K562 (cell line): ENCODE measurements around the gene UVRAG. TPM values are rescaled to one million over a fixed set of nuclear protein-coding genes. Genes with fewer than 3 reads are reported as not detected.

ENCODE experiments used
- ATAC-seq: fragments of 200-7000 bp; cut with Tn5 transposase; 3 replicates; pipeline ENCODE4 v1.9.1; 2020; ENCODE audit warnings: moderate library complexity
- BruUV-seq: library from RNA; stranded (reverse); fragments of 400-500 nt; replicated peaks from 2 replicates; lab custom pipeline; 2021; lab: Mats Ljungman, UMichigan
- CTCF ChIA-PET: fragments of 300-600 bp; formaldehyde crosslinking; extraction: SDS; loops from one replicate; lab custom pipeline; 2021; ENCODE audit warnings: low intra/inter-chr PET ratio; lab: Yijun Ruan, JAX
- POLR2A ChIA-PET: fragments of 300-600, 350-650 bp; sonication (Branson Sonifier 250); formaldehyde crosslinking; extraction: SDS; loops from one replicate; lab custom pipeline; 2021; ENCODE audit warnings: antibody characterized with exemption, inconsistent platforms; lab: Yijun Ruan, JAX
- DNase-seq, 4 experiments: peaks; one replicate each; pipeline versions ENCODE4 v3.0.0 to v3.0.0-alpha.2; 2011 to 2018; ENCODE audit warnings: low spot score in 3 of 4, mixed read lengths in 3 of 4; ENCODE audit errors: extremely low read depth in 1 of 4
- FAIRE-seq: peaks from 2 replicates; lab custom pipeline; 2011; peaks lifted over from hg19 to GRCh38; lab: Jason Lieb, UNC
- H2AFZ ChIP-seq: 2 replicates; pipeline ENCODE4 v1.6.0; 2011; ENCODE audit warnings: low read depth, low read length, control low read depth, inconsistent platforms
- H3K27ac ChIP-seq: fragments of 200-600 bp; 3 replicates; pipeline ENCODE4 v1.8.0; 2011; ENCODE audit warnings: low read depth, mild to moderate bottlenecking, control low read depth, inconsistent platforms, low read length, moderate library complexity, mixed read lengths; ENCODE audit errors: extremely low read depth
- H3K27me3 ChIP-seq, 2 experiments: fragments of 300-600 bp in 1 of 2; 2 replicates in 1 of 2; 3 replicates in 1 of 2; pipeline versions ENCODE4 v1.6.0 to v1.8.0; 2011; ENCODE audit warnings: inconsistent platforms in 2 of 2, low read length in 2 of 2, mild to moderate bottlenecking in 1 of 2, mixed read lengths in 1 of 2, moderate library complexity in 1 of 2; ENCODE audit not compliant: control insufficient read depth in 2 of 2, insufficient read depth in 2 of 2
- H3K36me3 ChIP-seq: fragments of 300-600 bp; 3 replicates; pipeline ENCODE4 v1.8.0; 2011; ENCODE audit warnings: mild to moderate bottlenecking, low read length, inconsistent platforms; ENCODE audit not compliant: control insufficient read depth, insufficient read depth
- H3K4me1 ChIP-seq, 2 experiments: fragments of 200-600 bp in 1 of 2; replicated peaks in 1 of 2; 2 replicates in 1 of 2; 3 replicates in 1 of 2; pipeline versions ENCODE4 v1.5.1 to v1.8.0; 2011; ENCODE audit warnings: inconsistent platforms in 2 of 2, low read length in 2 of 2, mild to moderate bottlenecking in 1 of 2, mixed read lengths in 1 of 2, moderate library complexity in 1 of 2; ENCODE audit not compliant: control insufficient read depth in 2 of 2, insufficient read depth in 2 of 2
- H3K4me2 ChIP-seq: 2 replicates; pipeline ENCODE4 v1.6.1; 2011; ENCODE audit warnings: low read length, control low read depth, inconsistent platforms, mixed read lengths; ENCODE audit not compliant: insufficient read depth
- H3K4me3 ChIP-seq: fragments of 200-600 bp; sonication (generic), shearing (Covaris generic); 2 replicates; pipeline ENCODE4 v1.5.1; 2016; ENCODE audit warnings: control low read depth, inconsistent platforms
- H3K79me2 ChIP-seq: fragments of 200-600 bp; 3 replicates; pipeline ENCODE4 v1.8.0; 2011; ENCODE audit warnings: low read length, inconsistent platforms; ENCODE audit not compliant: control insufficient read depth, insufficient read depth
- H3K9ac ChIP-seq, 2 experiments: 2 replicates each; pipeline versions ENCODE4 v1.6.0 to v1.6.1; 2011; ENCODE audit warnings: low read depth in 2 of 2, low read length in 2 of 2, control low read depth in 1 of 2, inconsistent platforms in 1 of 2, mild to moderate bottlenecking in 1 of 2, mixed read lengths in 1 of 2; ENCODE audit not compliant: insufficient read depth in 1 of 2
- H3K9me1 ChIP-seq: one replicate; pipeline ENCODE4 v1.6.0; 2011; ENCODE audit warnings: inconsistent platforms, mild to moderate bottlenecking, low read length, moderate library complexity; ENCODE audit not compliant: control insufficient read depth, insufficient read depth
- H3K9me3 ChIP-seq: replicated peaks from 2 replicates; pipeline ENCODE4 v1.5.1; 2011; ENCODE audit warnings: low read depth, low read length, inconsistent platforms; ENCODE audit not compliant: control insufficient read depth, insufficient read depth
- H4K20me1 ChIP-seq: replicated peaks from 2 replicates; pipeline ENCODE4 v1.6.1; 2011; ENCODE audit warnings: low read length, inconsistent platforms, mixed read lengths; ENCODE audit not compliant: control insufficient read depth, insufficient read depth
- KAT7 ChIP-seq: sonication (generic); formaldehyde crosslinking; IDR thresholded peaks from 2 replicates; pipeline ENCODE4 v1.8.0; 2022; ENCODE audit warnings: missing genetic modification reagents, mild to moderate bottlenecking, borderline replicate concordance
- NFATC3 ChIP-seq: fragments of 450-650 bp; IDR thresholded peaks from 2 replicates; pipeline ENCODE4 v1.6.1; 2017; ENCODE audit warnings: mild to moderate bottlenecking
- RUNX1 ChIP-seq: sonication (generic); IDR thresholded peaks from 2 replicates; pipeline ENCODE4 v1.6.1; 2016; ENCODE audit warnings: antibody characterized with exemption, low read depth
- ZEB2 ChIP-seq: fragments of 450-650 bp; IDR thresholded peaks from 2 replicates; pipeline ENCODE4 v1.6.1; 2016
- ZNF134 ChIP-seq: fragments of 250-450 bp; sonication (Bioruptor Pico); conservative IDR thresholded peaks from 2 replicates; pipeline ENCODE4 v1.4.0; 2020
- ZNF586 ChIP-seq: fragments of 450-650 bp; formaldehyde crosslinking; conservative IDR thresholded peaks from 2 replicates; pipeline ENCODE4 v1.4.0; 2020; ENCODE audit warnings: mild to moderate bottlenecking, moderate library complexity
- WGBS: fragments of 100-300 bp; shearing (Covaris generic); methylation state at CpG from one replicate; pipeline ENCODE4 v1.1.6; 2016; ENCODE audit warnings: low coverage, mixed read lengths; ENCODE audit not compliant: insufficient coverage; ENCODE audit errors: missing lambda C conversion rate; 5-methylcytosine and 5-hydroxymethylcytosine counted together
- in situ Hi-C: fragments of 300-500 bp; cut with MboI; formaldehyde crosslinking; loops from 4 replicates; pipeline ENCODE4 v1.15.0; 2018; ENCODE audit warnings: inconsistent platforms, mixed read lengths
- intact Hi-C: fragments of 100-400 bp; cut with micrococcal nuclease; formaldehyde crosslinking; loops from 2 replicates; pipeline ENCODE4 v1.14.2; 2022
- polyA plus RNA-seq, 8 experiments: library from polyadenylated mRNA; depleted of rRNA in 4 of 8; stranded (reverse) in 5 of 8; unstranded in 3 of 8; fragments of >200 nt; fragmentation: Nextera tagmentation in 2 of 8; fragmentation: Illumina TruSeq in 1 of 8; extraction: Ambion mirVana in 2 of 8; extraction: Trizol in 1 of 8; gene quantifications; 2 replicates each; pipeline versions ENCODE4 v1.2.1 to v1.2.3, GENCODE V29; 2011 to 2014; ENCODE audit warnings: inconsistent platforms in 1 of 8, missing spikeins in 1 of 8
- total RNA-seq, 7 experiments: library from RNA; depleted of rRNA in 6 of 7; stranded (reverse); fragments of >200 nt in 6 of 7; fragmentation: Illumina TruSeq in 2 of 7; extraction: Trizol in 2 of 7; gene quantifications; 2 replicates each; pipeline versions ENCODE4 v1.2.1 to v1.2.3, GENCODE V29; 2011 to 2021; ENCODE audit warnings: low replicate concordance in 1 of 7
- TF ChIP-seq, protein P1 (sequence below): fragments of 450-650 bp; formaldehyde crosslinking; conservative IDR thresholded peaks from 2 replicates; pipeline ENCODE4 v1.4.0; 2022; ENCODE audit warnings: mild to moderate bottlenecking, missing genetic modification characterization
- TF ChIP-seq, protein P2 (sequence below): fragments of 250-450 bp; sonication (Bioruptor Pico); IDR thresholded peaks from 2 replicates; pipeline ENCODE4 v1.8.0; 2021; ENCODE audit warnings: moderate library complexity, mild to moderate bottlenecking, inconsistent platforms
- TF ChIP-seq, protein P3 (sequence below), 3 experiments: fragments of 200-800 bp in 1 of 3; sonication (Bioruptor generic) in 1 of 3; sonication (generic) in 1 of 3; formaldehyde crosslinking in 1 of 3; IDR thresholded peaks; 2 replicates each; pipeline versions ENCODE4 v1.6.1 to v1.8.0; 2016 to 2022; ENCODE audit warnings: mild to moderate bottlenecking in 2 of 3, missing compliant biosample characterization in 2 of 3, missing genetic modification characterization in 2 of 3, missing genetic modification reagents in 1 of 3
- TF ChIP-seq, protein P4 (sequence below): IDR thresholded peaks from 2 replicates; pipeline ENCODE4 v1.6.1; 2011; ENCODE audit warnings: borderline replicate concordance, low read depth, mild to moderate bottlenecking, moderate library complexity, low read length; ENCODE audit not compliant: insufficient read depth, poor library complexity, severe bottlenecking
- TF ChIP-seq, protein P5 (sequence below): sonication (generic); formaldehyde crosslinking; IDR thresholded peaks from 2 replicates; pipeline ENCODE4 v1.8.0; 2023; ENCODE audit warnings: mild to moderate bottlenecking, missing genetic modification reagents
- TF ChIP-seq, protein P6 (sequence below): sonication (generic); formaldehyde crosslinking; IDR thresholded peaks from 2 replicates; pipeline ENCODE4 v1.4.0; 2020; ENCODE audit warnings: mild to moderate bottlenecking, missing genetic modification reagents

The UVRAG gene
- total and polyA plus RNA-seq, 9 of the 15 experiments (the other 6 are each of a cell fraction or from before 2014, with no cell fraction given) = 3.1 to 17.8 (median 12.4) TPM

DNA sequence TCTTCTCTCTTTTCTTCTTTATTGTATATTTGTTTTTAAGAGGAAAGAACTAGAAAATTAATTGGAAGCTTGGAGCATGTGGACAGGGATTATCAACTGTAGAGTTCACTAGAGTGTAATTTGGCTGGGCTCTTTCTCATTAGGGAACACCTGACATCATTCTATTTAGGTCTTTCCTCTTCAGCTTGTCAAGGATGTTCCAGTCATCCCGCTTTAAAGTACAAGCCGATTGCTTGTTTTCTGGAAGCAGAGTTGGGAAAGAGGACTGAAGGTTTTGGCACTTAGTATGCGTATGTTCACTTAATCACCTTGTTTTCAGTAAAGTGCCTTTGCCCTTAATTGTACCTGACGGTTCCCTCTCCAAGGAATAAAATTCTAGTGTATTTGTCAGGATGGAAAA is 279.7 kb downstream of the UVRAG start:
- in situ Hi-C loops = no loop called here
- TF ChIP-seq, protein P1, sequence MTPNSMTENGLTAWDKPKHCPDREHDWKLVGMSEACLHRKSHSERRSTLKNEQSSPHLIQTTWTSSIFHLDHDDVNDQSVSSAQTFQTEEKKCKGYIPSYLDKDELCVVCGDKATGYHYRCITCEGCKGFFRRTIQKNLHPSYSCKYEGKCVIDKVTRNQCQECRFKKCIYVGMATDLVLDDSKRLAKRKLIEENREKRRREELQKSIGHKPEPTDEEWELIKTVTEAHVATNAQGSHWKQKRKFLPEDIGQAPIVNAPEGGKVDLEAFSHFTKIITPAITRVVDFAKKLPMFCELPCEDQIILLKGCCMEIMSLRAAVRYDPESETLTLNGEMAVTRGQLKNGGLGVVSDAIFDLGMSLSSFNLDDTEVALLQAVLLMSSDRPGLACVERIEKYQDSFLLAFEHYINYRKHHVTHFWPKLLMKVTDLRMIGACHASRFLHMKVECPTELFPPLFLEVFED (CRISPR knock-in tag) = no peak
- TF ChIP-seq, protein P2, sequence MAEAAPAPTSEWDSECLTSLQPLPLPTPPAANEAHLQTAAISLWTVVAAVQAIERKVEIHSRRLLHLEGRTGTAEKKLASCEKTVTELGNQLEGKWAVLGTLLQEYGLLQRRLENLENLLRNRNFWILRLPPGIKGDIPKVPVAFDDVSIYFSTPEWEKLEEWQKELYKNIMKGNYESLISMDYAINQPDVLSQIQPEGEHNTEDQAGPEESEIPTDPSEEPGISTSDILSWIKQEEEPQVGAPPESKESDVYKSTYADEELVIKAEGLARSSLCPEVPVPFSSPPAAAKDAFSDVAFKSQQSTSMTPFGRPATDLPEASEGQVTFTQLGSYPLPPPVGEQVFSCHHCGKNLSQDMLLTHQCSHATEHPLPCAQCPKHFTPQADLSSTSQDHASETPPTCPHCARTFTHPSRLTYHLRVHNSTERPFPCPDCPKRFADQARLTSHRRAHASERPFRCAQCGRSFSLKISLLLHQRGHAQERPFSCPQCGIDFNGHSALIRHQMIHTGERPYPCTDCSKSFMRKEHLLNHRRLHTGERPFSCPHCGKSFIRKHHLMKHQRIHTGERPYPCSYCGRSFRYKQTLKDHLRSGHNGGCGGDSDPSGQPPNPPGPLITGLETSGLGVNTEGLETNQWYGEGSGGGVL = no peak
- TF ChIP-seq, protein P3, sequence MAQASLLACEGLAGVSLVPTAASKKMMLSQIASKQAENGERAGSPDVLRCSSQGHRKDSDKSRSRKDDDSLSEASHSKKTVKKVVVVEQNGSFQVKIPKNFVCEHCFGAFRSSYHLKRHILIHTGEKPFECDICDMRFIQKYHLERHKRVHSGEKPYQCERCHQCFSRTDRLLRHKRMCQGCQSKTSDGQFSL (CRISPR knock-in tag; IDR thresholded peaks at IDR 0.05) = no peak
- TF ChIP-seq, protein P3 (tag; IDR thresholded peaks at IDR 0.05) = no peak
- no peak for TF ChIP-seq ZEB2
- TF ChIP-seq, protein P4, sequence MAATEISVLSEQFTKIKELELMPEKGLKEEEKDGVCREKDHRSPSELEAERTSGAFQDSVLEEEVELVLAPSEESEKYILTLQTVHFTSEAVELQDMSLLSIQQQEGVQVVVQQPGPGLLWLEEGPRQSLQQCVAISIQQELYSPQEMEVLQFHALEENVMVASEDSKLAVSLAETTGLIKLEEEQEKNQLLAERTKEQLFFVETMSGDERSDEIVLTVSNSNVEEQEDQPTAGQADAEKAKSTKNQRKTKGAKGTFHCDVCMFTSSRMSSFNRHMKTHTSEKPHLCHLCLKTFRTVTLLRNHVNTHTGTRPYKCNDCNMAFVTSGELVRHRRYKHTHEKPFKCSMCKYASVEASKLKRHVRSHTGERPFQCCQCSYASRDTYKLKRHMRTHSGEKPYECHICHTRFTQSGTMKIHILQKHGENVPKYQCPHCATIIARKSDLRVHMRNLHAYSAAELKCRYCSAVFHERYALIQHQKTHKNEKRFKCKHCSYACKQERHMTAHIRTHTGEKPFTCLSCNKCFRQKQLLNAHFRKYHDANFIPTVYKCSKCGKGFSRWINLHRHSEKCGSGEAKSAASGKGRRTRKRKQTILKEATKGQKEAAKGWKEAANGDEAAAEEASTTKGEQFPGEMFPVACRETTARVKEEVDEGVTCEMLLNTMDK = no peak
- TF ChIP-seq ZNF586 = no peak
- TF ChIP-seq KAT7 = no peak
- TF ChIP-seq NFATC3 = no peak
- TF ChIP-seq, protein P5, sequence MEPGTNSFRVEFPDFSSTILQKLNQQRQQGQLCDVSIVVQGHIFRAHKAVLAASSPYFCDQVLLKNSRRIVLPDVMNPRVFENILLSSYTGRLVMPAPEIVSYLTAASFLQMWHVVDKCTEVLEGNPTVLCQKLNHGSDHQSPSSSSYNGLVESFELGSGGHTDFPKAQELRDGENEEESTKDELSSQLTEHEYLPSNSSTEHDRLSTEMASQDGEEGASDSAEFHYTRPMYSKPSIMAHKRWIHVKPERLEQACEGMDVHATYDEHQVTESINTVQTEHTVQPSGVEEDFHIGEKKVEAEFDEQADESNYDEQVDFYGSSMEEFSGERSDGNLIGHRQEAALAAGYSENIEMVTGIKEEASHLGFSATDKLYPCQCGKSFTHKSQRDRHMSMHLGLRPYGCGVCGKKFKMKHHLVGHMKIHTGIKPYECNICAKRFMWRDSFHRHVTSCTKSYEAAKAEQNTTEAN (CRISPR knock-in tag) = no peak
- TF ChIP-seq RUNX1 = no peak
- TF ChIP-seq ZNF134 (CRISPR knock-in tag) = no peak
- TF ChIP-seq, protein P6, sequence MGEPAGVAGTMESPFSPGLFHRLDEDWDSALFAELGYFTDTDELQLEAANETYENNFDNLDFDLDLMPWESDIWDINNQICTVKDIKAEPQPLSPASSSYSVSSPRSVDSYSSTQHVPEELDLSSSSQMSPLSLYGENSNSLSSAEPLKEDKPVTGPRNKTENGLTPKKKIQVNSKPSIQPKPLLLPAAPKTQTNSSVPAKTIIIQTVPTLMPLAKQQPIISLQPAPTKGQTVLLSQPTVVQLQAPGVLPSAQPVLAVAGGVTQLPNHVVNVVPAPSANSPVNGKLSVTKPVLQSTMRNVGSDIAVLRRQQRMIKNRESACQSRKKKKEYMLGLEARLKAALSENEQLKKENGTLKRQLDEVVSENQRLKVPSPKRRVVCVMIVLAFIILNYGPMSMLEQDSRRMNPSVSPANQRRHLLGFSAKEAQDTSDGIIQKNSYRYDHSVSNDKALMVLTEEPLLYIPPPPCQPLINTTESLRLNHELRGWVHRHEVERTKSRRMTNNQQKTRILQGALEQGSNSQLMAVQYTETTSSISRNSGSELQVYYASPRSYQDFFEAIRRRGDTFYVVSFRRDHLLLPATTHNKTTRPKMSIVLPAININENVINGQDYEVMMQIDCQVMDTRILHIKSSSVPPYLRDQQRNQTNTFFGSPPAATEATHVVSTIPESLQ (CRISPR knock-in tag) = no peak

More for the DNA sequence above, 279.7 kb downstream of the UVRAG start:
- whole genome bisulfite sequencing = 69% methylated on average over 4 of the region's 4 CpGs
- FAIRE-seq = no peak
- CTCF ChIA-PET = no interaction called here
- intact Hi-C loops = no loop called here
- BruUV-seq = no TSS peak
- Histone ChIP-seq H3K36me3 (no peaks in the 10 kb centered on the region), H3K4me3 (no peak overlapping the region), H3K9ac (no peak overlapping the region), H3K4me1 (peaks cover 0 to 2% of the 10 kb centered on the region in 2 experiments; a peak in 2 of 5 replicates), H3K27ac (no peak overlapping the region), H2AFZ (no peak overlapping the region), H4K20me1 (no peaks in the 10 kb centered on the region), H3K9me1 (no peaks in the 10 kb centered on the region), H3K9me3 (no peaks in the 10 kb centered on the region), H3K79me2 (no peaks in the 10 kb centered on the region), H3K27me3 (no peaks in the 10 kb centered on the region), H3K4me2 (no peak overlapping the region)
- no peak for ATAC-seq
- POLR2A ChIA-PET = interaction anchor here (1.6 to 1.8 kb wide), 2 partner anchors 18 to 20 kb away, joined by 3 to 6 read pairs; no protein-coding TSS in a partner anchor
- DNase-seq = no peak
